Measurements from ENCODE around the gene CD300LB. TPM values are rescaled to one million over a fixed set of nuclear protein-coding genes. Genes with fewer than 3 reads are reported as not detected.

Gene CD300LB
- total RNA-seq, 1 experiment from 2014 or later: not detected

- Histone ChIP-seq H3K4ac (ENCODE audit: low read depth, low read length) (no peak overlapping the region), H3K27me3 (ENCODE audit: insufficient read depth, low read length) (0 out of 2 replicates have a peak, but pooled peaks cover 2% of the 10 kb centered on the region), H3K79me1 (ENCODE audit: insufficient read depth, low read depth, low read length, poor library complexity, severe bottlenecking) (no peaks in the 10 kb centered on the region), H2AFZ (ENCODE audit: low read length) (no peak overlapping the region), H4K91ac (ENCODE audit: insufficient read length, low read depth, low read length) (no peak overlapping the region), H2BK15ac (ENCODE audit: low read depth, low read length) (no peak overlapping the region), H3K23me2 (ENCODE audit: insufficient read length, low read depth, low read length, poor library complexity, severe bottlenecking) (no peaks in the 10 kb centered on the region), H4K20me1 (ENCODE audit: control insufficient read depth, insufficient read depth, insufficient read length) (no peaks in the 10 kb centered on the region), H3T11ph (ENCODE audit: low read length) (no peak overlapping the region), H3K79me2 (ENCODE audit: insufficient read depth, low read length) (no peaks in the 10 kb centered on the region), H3K4me2 (ENCODE audit: insufficient read depth, insufficient read length, low read length) (no peak overlapping the region), H3K56ac (ENCODE audit: insufficient read length, low read depth, low read length) (no peak overlapping the region), H4K5ac (ENCODE audit: insufficient read length, low read depth, low read length) (no peak overlapping the region), H3K9me3 (ENCODE audit: control insufficient read depth, low read depth, low read length) (peaks cover 9% of the 10 kb centered on the region), H3K9ac (ENCODE audit: extremely low read depth, insufficient read length, low read length) (no peak overlapping the region), H3K27ac (ENCODE audit: insufficient read length, low read depth, low read length) (no peak overlapping the region), H4K8ac (replicated peaks; ENCODE audit: insufficient read length, low read depth, low read length) (no peak overlapping the region), H2BK12ac (ENCODE audit: insufficient read length, low read depth, low read length) (no peak overlapping the region), H2BK120ac (ENCODE audit: low read depth, low read length, poor library complexity, severe bottlenecking) (no peak overlapping the region), H3K14ac (ENCODE audit: insufficient read depth, low read length) (no peak overlapping the region), H3K18ac (ENCODE audit: insufficient read length, low read depth, low read length) (no peak overlapping the region), H2BK5ac (ENCODE audit: insufficient read length, low read length) (no peak overlapping the region), H3K4me1 (ENCODE audit: insufficient read depth, low read length) (no peaks in the 10 kb centered on the region), H3K23ac (ENCODE audit: insufficient read length, low read depth, low read length) (no peak overlapping the region), H2AK5ac (ENCODE audit: insufficient read length, low read length) (no peak overlapping the region), H2BK20ac (ENCODE audit: low read depth, low read length, poor library complexity, severe bottlenecking) (no peak overlapping the region)
- no peak overlapping the region for H3K4me3 Mint-ChIP-seq
- TF ChIP-seq CTCF (conservative IDR thresholded peaks at IDR 0.05): no peak
- peaks cover 12 to 28% (median 14%) of the 10 kb centered on the region in 3 experiments for H3K36me3 Mint-ChIP-seq (ENCODE audit: insufficient read depth in 1 of 3, low read depth in 3 of 3)
- H3K4me1 Mint-ChIP-seq: peaks cover 11 to 12% of the 10 kb centered on the region in 2 experiments
- H3K27me3 Mint-ChIP-seq (ENCODE audit: low read depth): peaks cover 45% of the 10 kb centered on the region
- no CpG with 5 or more reads among the region's 7 CpGs for WGBS (ENCODE audit: extremely low coverage, insufficient read length, low lambda C conversion rate)
- no peak overlapping the region for H3K27ac Mint-ChIP-seq
- H3K9me3 Mint-ChIP-seq: peaks cover 23 to 27% of the 10 kb centered on the region in 2 experiments
- DNase-seq: no peak
These were observed 24.2 kb upstream of the CD300LB start for GRCh38 chr17:74555427-74555940.
